ENCODE data around the gene PLCE1. TPM values are rescaled to one million over a fixed set of nuclear protein-coding genes. Genes with fewer than 3 reads are reported as not detected.

Gene PLCE1
- total and polyA plus RNA-seq, 2 of the 13 experiments (the other 11 are each of a cell fraction or from before 2014, with no cell fraction given): 0.04 TPM; not detected in 1

- no peak for TF ChIP-seq ZNF142 (CRISPR knock-in tag; IDR thresholded peaks at IDR 0.05)
Observed at GRCh38 chr10:94018107-94018506, 24.4 kb downstream of the PLCE1 start (continued).

GRCh38 chr10:94023906-94024305 lies 30.2 kb downstream of the PLCE1 start:
- ATAC-seq (no peak), FAIRE-seq (no peak), DNase-seq (ENCODE audit: low spot score) (no peak)
- Histone ChIP-seq H4K20me1 (ENCODE audit: insufficient read depth, low read length) (no peaks in the 10 kb centered on the region), H2AFZ (ENCODE audit: low read length) (no peak overlapping the region), H3K9ac (ENCODE audit: insufficient read depth, low read depth, low read length) (no peak overlapping the region), H3K4me1 (ENCODE audit: insufficient read depth, low read length) (no peaks in the 10 kb centered on the region), H3K27me3 (ENCODE audit: control insufficient read depth in 1 of 2, insufficient read depth in 2 of 2, low read length in 2 of 2) (no peaks in the 10 kb centered on the region), H3K36me3 (replicated peaks in 1 of 2; ENCODE audit: control insufficient read depth in 1 of 2, insufficient read depth in 2 of 2, low read length in 2 of 2) (no peaks in the 10 kb centered on the region), H3K4me2 (ENCODE audit: low read depth, low read length) (no peak overlapping the region), H3K4me3 (replicated peaks in 1 of 3; ENCODE audit: insufficient read depth in 1 of 3, low read depth in 2 of 3, low read length in 3 of 3) (no peak overlapping the region), H3K79me2 (ENCODE audit: insufficient read depth, low read length) (no peaks in the 10 kb centered on the region), H3K27ac (ENCODE audit: extremely low read length, insufficient read depth, low read length) (no peak overlapping the region), H3K9me3 (ENCODE audit: low read length) (peaks cover 35% of the 10 kb centered on the region)
- BruUV-seq (replicated peaks): no TSS peak
- intact Hi-C loops (cut with micrococcal nuclease; ENCODE audit: unreplicated experiment): no loop called here
- CTCF ChIA-PET (ENCODE audit: low intra/inter-chr PET ratio, low total read pairs): no interaction called here
- 20% methylated on average over 3 of the region's 3 CpGs for WGBS (ENCODE audit: low lambda C conversion rate)
- POLR2A ChIA-PET: no interaction called here
- in situ Hi-C loops (cut with HindIII; ENCODE audit: extremely low pct_ligation_motif_present, low pct_unique_long_range_greater_than_20kb): no loop called here
- TF ChIP-seq GMEB2 (CRISPR knock-in tag; IDR thresholded peaks at IDR 0.05; ENCODE audit: low read depth): no peak
